Endothelial cell of umbilical vein (primary cell): Measurements from ENCODE around the gene SLC7A6. TPM values are rescaled to one million over a fixed set of nuclear protein-coding genes. Genes with fewer than 3 reads are reported as not detected.

Experiments used
- BruUV-seq: library from RNA; stranded (reverse); fragments of 400-500 nt; replicated peaks from 2 replicates; lab custom pipeline; 2021; lab: Mats Ljungman, UMichigan
- CTCF ChIA-PET: fragments of 300-600, 350-600 bp; sonication (Branson Sonifier 250); formaldehyde crosslinking; loops from one replicate; lab custom pipeline; 2021; ENCODE audit warnings: antibody characterized with exemption, inconsistent platforms; lab: Charles Lee
- POLR2A ChIA-PET: fragments of 300-600, 350-600 bp; sonication (Branson Sonifier 250); formaldehyde crosslinking; loops from one replicate; lab custom pipeline; 2021; ENCODE audit warnings: antibody characterized with exemption, inconsistent platforms; lab: Charles Lee
- DNase-seq: peaks from one replicate; pipeline ENCODE4 v3.0.0-alpha.2; 2011; ENCODE audit warnings: low read depth, low spot score
- FAIRE-seq: peaks from 2 replicates; lab custom pipeline; 2011; peaks lifted over from hg19 to GRCh38; lab: Jason Lieb, UNC
- H2AFZ ChIP-seq: 2 replicates; pipeline ENCODE4 v1.6.0; 2012; ENCODE audit warnings: low read depth, low read length, control low read depth, inconsistent platforms
- H3K27ac ChIP-seq: 2 replicates; pipeline ENCODE4 v1.5.1; 2011; ENCODE audit warnings: low read depth, mild to moderate bottlenecking, control low read depth, low read length, moderate library complexity; ENCODE audit not compliant: insufficient read depth
- H3K27me3 ChIP-seq, 2 experiments: 2 replicates each; pipeline versions ENCODE4 v1.6.0 to v1.6.1; 2011; ENCODE audit warnings: low read length in 2 of 2, mixed read lengths in 1 of 2; ENCODE audit not compliant: control insufficient read depth in 2 of 2, insufficient read depth in 2 of 2
- H3K36me3 ChIP-seq, 2 experiments: 2 replicates in 1 of 2; 3 replicates in 1 of 2; pipeline ENCODE4 v1.5.1; 2011; ENCODE audit warnings: low read length in 2 of 2, mild to moderate bottlenecking in 1 of 2, moderate library complexity in 1 of 2; ENCODE audit not compliant: control insufficient read depth in 2 of 2, insufficient read depth in 2 of 2; ENCODE audit errors: extremely low read depth in 1 of 2
- H3K4me1 ChIP-seq: 3 replicates; pipeline ENCODE4 v1.5.1; 2011; ENCODE audit warnings: mild to moderate bottlenecking, low read length; ENCODE audit not compliant: control insufficient read depth, insufficient read depth; ENCODE audit errors: extremely low read depth
- H3K4me2 ChIP-seq: 2 replicates; pipeline ENCODE4 v1.6.1; 2011; ENCODE audit warnings: low read length, control low read depth, mixed read lengths; ENCODE audit not compliant: insufficient read depth
- H3K4me3 ChIP-seq, 3 experiments: fragments of 200-600 bp in 1 of 3; sonication (generic), shearing (Covaris generic) in 1 of 3; replicated peaks in 1 of 3; 2 replicates each; pipeline ENCODE4 v1.5.1; 2011 to 2016; ENCODE audit warnings: control low read depth in 3 of 3, low read length in 3 of 3, mild to moderate bottlenecking in 2 of 3, inconsistent platforms in 1 of 3, low read depth in 1 of 3, moderate library complexity in 1 of 3; ENCODE audit not compliant: insufficient read depth in 1 of 3
- H3K79me2 ChIP-seq: 2 replicates; pipeline ENCODE4 v1.6.0; 2012; ENCODE audit warnings: low read length, inconsistent platforms; ENCODE audit not compliant: control insufficient read depth, insufficient read depth
- H3K9ac ChIP-seq: replicated peaks from 2 replicates; pipeline ENCODE3; 2011; ENCODE audit warnings: low read length, control low read depth; ENCODE audit not compliant: insufficient read depth; ENCODE audit errors: extremely low read depth
- H3K9me1 ChIP-seq: replicated peaks from 3 replicates; pipeline ENCODE4 v1.6.0; 2011; ENCODE audit warnings: mild to moderate bottlenecking, low read length; ENCODE audit not compliant: control insufficient read depth, insufficient read depth; ENCODE audit errors: extremely low read depth
- H3K9me3 ChIP-seq: replicated peaks from 2 replicates; pipeline ENCODE4 v1.5.1; 2012; ENCODE audit warnings: low read length, inconsistent platforms; ENCODE audit not compliant: control insufficient read depth, insufficient read depth
- H4K20me1 ChIP-seq: replicated peaks from 2 replicates; pipeline ENCODE3; 2011; ENCODE audit warnings: mild to moderate bottlenecking, low read length; ENCODE audit not compliant: control insufficient read depth, insufficient read depth; ENCODE audit errors: extremely low read depth
- CTCF ChIP-seq, 2 donors: IDR thresholded peaks; 1 replicate in 1 of 2; 2 replicates in 1 of 2; pipeline ENCODE4 v1.5.1; 2011; ENCODE audit warnings: low read length in 2 of 2, mild to moderate bottlenecking in 2 of 2, moderate library complexity in 2 of 2, control low read depth in 1 of 2, inconsistent platforms in 1 of 2, low read depth in 1 of 2; ENCODE audit not compliant: insufficient read depth in 1 of 2; ENCODE audit errors: extremely low read depth in 1 of 2
- EZH2 ChIP-seq: IDR thresholded peaks from 2 replicates; pipeline ENCODE4 v1.6.1; 2012; ENCODE audit warnings: borderline replicate concordance, low read depth, mild to moderate bottlenecking, moderate library complexity, low read length, inconsistent platforms; ENCODE audit not compliant: severe bottlenecking
- FOS ChIP-seq: IDR thresholded peaks from 2 replicates; pipeline ENCODE4 v1.6.1; 2011; ENCODE audit warnings: mild to moderate bottlenecking, low read length, moderate library complexity, borderline replicate concordance; ENCODE audit not compliant: insufficient read depth
- GATA2 ChIP-seq: IDR thresholded peaks from 2 replicates; pipeline ENCODE4 v1.7.0; 2011; ENCODE audit warnings: low read depth, mild to moderate bottlenecking, moderate library complexity, mixed read lengths, low read length; ENCODE audit not compliant: insufficient read length, insufficient read depth
- JUN ChIP-seq: IDR thresholded peaks from 2 replicates; pipeline ENCODE4 v1.6.1; 2011; ENCODE audit warnings: borderline replicate concordance, low read depth; ENCODE audit not compliant: insufficient read length, insufficient read depth
- MAX ChIP-seq: IDR thresholded peaks from 2 replicates; pipeline ENCODE4 v1.6.1; 2011; ENCODE audit not compliant: insufficient read depth, insufficient read length
- MYC ChIP-seq: IDR thresholded peaks from one replicate; pipeline ENCODE4 v1.6.1; 2011; ENCODE audit warnings: mild to moderate bottlenecking, low read depth, low read length
- POLR2A ChIP-seq: IDR thresholded peaks from 2 replicates; pipeline ENCODE4 v1.6.1; 2012; ENCODE audit warnings: low read depth, mild to moderate bottlenecking, control low read depth, low read length
- POLR2AphosphoS5 ChIP-seq: IDR thresholded peaks from 2 replicates; pipeline ENCODE4 v1.6.1; 2012; ENCODE audit warnings: low read depth, mild to moderate bottlenecking, control low read depth, low read length, moderate library complexity; ENCODE audit not compliant: insufficient read depth
- dilution Hi-C: fragments of 300-500 bp; cut with MboI; formaldehyde crosslinking; loops from one replicate; pipeline ENCODE4 v1.15.0; 2019; ENCODE audit warnings: low sequenced_read_pairs; ENCODE audit not compliant: extremely low pct_ligation_motif_present
- intact Hi-C: fragments of 100-400 bp; cut with micrococcal nuclease; formaldehyde crosslinking; loops from one replicate; pipeline ENCODE4 v1.10.0; 2022
- polyA plus RNA-seq, 4 experiments: library from polyadenylated mRNA; depleted of rRNA in 3 of 4; stranded (reverse) in 3 of 4; unstranded in 1 of 4; fragments of >200 nt; gene quantifications; 2 replicates each; pipeline versions ENCODE4 v1.2.1 to v1.2.3, GENCODE V29; 2011 to 2012; ENCODE audit warnings: missing spikeins in 1 of 4
- total RNA-seq: library from RNA; stranded (reverse); gene quantifications from 2 replicates; pipeline ENCODE4 v1.2.3, GENCODE V29; 2021

The SLC7A6 gene
- total and polyA plus RNA-seq, 2 donors (not counting 3 experiments of a cell fraction or from before 2014, with no cell fraction given), result 68.0 to 86.5 TPM

- ChIA-PET CTCF (interaction anchor here (0.8 to 5.3 kb wide), 12 partner anchors 11 to 185 kb away, joined by 3 to 101 read pairs (median 6); partner anchors contain the start of genes PRMT7, SLC7A6 and SLC7A6OS), POLR2A (interaction anchor here (1.0 to 1.2 kb wide), 2 partner anchors 14 to 60 kb away, joined by 3 to 6 read pairs; partner anchors contain the start of genes PRMT7, SLC7A6 and SLC7A6OS)
- H3K9ac ChIP-seq, result no peak overlapping the region
- H3K27ac ChIP-seq, result peak overlapping the region; percentile 27
- H3K4me2 ChIP-seq, result no peak overlapping the region
- BruUV-seq, result no TSS peak
- peak; percentile 96 for FAIRE-seq
- dilution Hi-C loops, result no loop called here
- peaks cover 12% of the 10 kb centered on the region for H3K4me1 ChIP-seq
- DNase-seq, result peak; percentile 69
- peaks cover 2 to 3% of the 10 kb centered on the region in 2 experiments for H3K36me3 ChIP-seq
- TF ChIP-seq MYC (no peak), CTCF (IDR thresholded peaks at IDR 0.05; ENCODE audit: extremely low read depth in 1 of 2, insufficient read depth in 1 of 2, low read depth in 1 of 2, low read length in 2 of 2) (no peak), POLR2A (no peak), MAX (no peak), GATA2 (no peak), FOS (peak; percentile 70), EZH2 (no peak), POLR2AphosphoS5 (peak; percentile 33), JUN (peak; percentile 49)
- H3K27me3 ChIP-seq, result no peaks in the 10 kb centered on the region
- H2AFZ ChIP-seq, result no peak overlapping the region
- no peaks in the 10 kb centered on the region for H3K9me1 ChIP-seq
- H3K4me3 ChIP-seq, result no peak overlapping the region
- no peaks in the 10 kb centered on the region for H4K20me1 ChIP-seq
- H3K9me3 ChIP-seq, result no peaks in the 10 kb centered on the region
- H3K79me2 ChIP-seq, result no peaks in the 10 kb centered on the region
- intact Hi-C loops, result loop anchor here (2.0 to 10.0 kb wide), 2 partner anchors 14 to 240 kb away; partner anchors contain the start of genes NFATC3, PRMT7 and SLC7A6OS
Measured at GRCh38 chr16:68324780-68325357, 60.5 kb downstream of the SLC7A6 start.
